HepG2 (cell line): ENCODE results near the gene RETN. TPM values are rescaled to one million over a fixed set of nuclear protein-coding genes. Genes with fewer than 3 reads are reported as not detected.

ENCODE experiments used
- ATAC-seq: fragments of 200-7000 bp; cut with Tn5 transposase; 3 replicates; pipeline ENCODE4 v1.9.1; 2020; ENCODE audit warnings: mild to moderate bottlenecking, moderate library complexity
- BruUV-seq: library from RNA; stranded (reverse); fragments of 400-500 nt; replicated peaks from 2 replicates; lab custom pipeline; 2021; lab: Mats Ljungman, UMichigan
- CTCF ChIA-PET: fragments of 300-600 bp; formaldehyde crosslinking; extraction: SDS; loops from one replicate; lab custom pipeline; 2021; ENCODE audit warnings: low total read pairs, inconsistent platforms, low intra/inter-chr PET ratio; lab: Yijun Ruan, JAX
- POLR2A ChIA-PET: fragments of 350-600 bp; sonication (Branson Sonifier 250); formaldehyde crosslinking; loops from one replicate; lab custom pipeline; 2020; ENCODE audit warnings: antibody characterized with exemption, inconsistent platforms; lab: Yijun Ruan, JAX
- DNase-seq: peaks from one replicate; pipeline ENCODE4 v3.0.0-alpha.2; 2015; ENCODE audit warnings: low spot score
- FAIRE-seq: peaks from 3 replicates; lab custom pipeline; 2011; peaks lifted over from hg19 to GRCh38; lab: Jason Lieb, UNC
- H2AFZ ChIP-seq: one replicate; pipeline ENCODE4 v1.6.1; 2011; ENCODE audit warnings: low read length, inconsistent platforms
- H3K27ac ChIP-seq: fragments of 300-600 bp; 3 replicates; pipeline ENCODE4 v1.8.0; 2011; ENCODE audit warnings: mixed run types, mild to moderate bottlenecking, mixed read lengths, low read length, inconsistent platforms; ENCODE audit not compliant: insufficient read depth; ENCODE audit errors: extremely low read length
- H3K27me3 ChIP-seq, 2 experiments: fragments of 200-600 bp in 1 of 2; 2 replicates in 1 of 2; 3 replicates in 1 of 2; pipeline versions ENCODE4 v1.6.0 to v1.8.0; 2011; ENCODE audit warnings: low read length in 2 of 2, mild to moderate bottlenecking in 2 of 2, moderate library complexity in 2 of 2, inconsistent platforms in 1 of 2; ENCODE audit not compliant: insufficient read depth in 2 of 2, control insufficient read depth in 1 of 2
- H3K36me3 ChIP-seq, 2 experiments: fragments of 200-600 bp in 1 of 2; replicated peaks in 1 of 2; 2 replicates in 1 of 2; 3 replicates in 1 of 2; pipeline versions ENCODE4 v1.5.1 to v1.8.0; 2011; ENCODE audit warnings: low read length in 2 of 2, inconsistent platforms in 1 of 2; ENCODE audit not compliant: insufficient read depth in 2 of 2, control insufficient read depth in 1 of 2
- H3K4me1 ChIP-seq: 2 replicates; pipeline ENCODE4 v1.5.1; 2012; ENCODE audit warnings: low read length, inconsistent platforms; ENCODE audit not compliant: insufficient read depth
- H3K4me2 ChIP-seq: 2 replicates; pipeline ENCODE4 v1.6.0; 2011; ENCODE audit warnings: low read depth, low read length, inconsistent platforms
- H3K4me3 ChIP-seq, 3 experiments: fragments of 200-600 bp in 1 of 3; sonication (generic), shearing (Covaris generic) in 1 of 3; replicated peaks in 1 of 3; 2 replicates each; pipeline ENCODE4 v1.5.1; 2011 to 2016; ENCODE audit warnings: low read length in 3 of 3, inconsistent platforms in 2 of 3, low read depth in 2 of 3, mild to moderate bottlenecking in 2 of 3, control low read depth in 1 of 3, mixed read lengths in 1 of 3; ENCODE audit not compliant: insufficient read depth in 1 of 3
- H3K79me2 ChIP-seq: one replicate; pipeline ENCODE4 v1.6.1; 2011; ENCODE audit warnings: low read length, inconsistent platforms; ENCODE audit not compliant: insufficient read depth
- H3K9ac ChIP-seq: 2 replicates; pipeline ENCODE4 v1.6.0; 2011; ENCODE audit warnings: mild to moderate bottlenecking, low read depth, low read length, inconsistent platforms; ENCODE audit not compliant: insufficient read depth
- H3K9me3 ChIP-seq: 2 replicates; pipeline ENCODE4 v1.5.1; 2012; ENCODE audit warnings: mild to moderate bottlenecking, low read length
- H4K20me1 ChIP-seq: 2 replicates; pipeline ENCODE4 v1.6.0; 2011; ENCODE audit warnings: inconsistent platforms, mild to moderate bottlenecking, low read length, moderate library complexity; ENCODE audit not compliant: insufficient read depth
- BHLHE40 ChIP-seq: IDR thresholded peaks from 2 replicates; pipeline ENCODE4 v1.6.1; 2011; ENCODE audit warnings: low read length, improper control_type of control experiment
- ELF3 ChIP-seq: IDR thresholded peaks from 2 replicates; pipeline ENCODE4 v1.6.1; 2016; ENCODE audit warnings: missing genetic modification reagents, missing compliant biosample characterization
- JARID2 ChIP-seq: sonication (generic); formaldehyde crosslinking; IDR thresholded peaks from 2 replicates; pipeline ENCODE4 v1.8.1; 2023; ENCODE audit warnings: missing genetic modification reagents, inconsistent platforms; ENCODE audit not compliant: insufficient replicate concordance
- JUN ChIP-seq: sonication (generic); formaldehyde crosslinking; IDR thresholded peaks from 2 replicates; pipeline ENCODE4 v1.4.0; 2020; ENCODE audit warnings: mild to moderate bottlenecking, missing genetic modification reagents
- MAFG ChIP-seq: sonication (generic); formaldehyde crosslinking; IDR thresholded peaks from 2 replicates; pipeline ENCODE4 v1.5.1; 2020; ENCODE audit warnings: mild to moderate bottlenecking, missing genetic modification reagents
- MTA3 ChIP-seq: sonication (generic); formaldehyde crosslinking; IDR thresholded peaks from 2 replicates; pipeline ENCODE4 v1.4.0; 2020; ENCODE audit warnings: missing genetic modification reagents
- MXI1 ChIP-seq: IDR thresholded peaks from 3 replicates; pipeline ENCODE4 v1.6.1; 2012; ENCODE audit warnings: low read depth, low read length, inconsistent platforms, borderline replicate concordance
- NR2F2 ChIP-seq: IDR thresholded peaks from 2 replicates; pipeline ENCODE4 v1.6.1; 2012; ENCODE audit warnings: low read depth, inconsistent platforms, borderline replicate concordance
- TGIF2 ChIP-seq: IDR thresholded peaks from 2 replicates; pipeline ENCODE4 v1.6.1; 2016; ENCODE audit warnings: control low read depth, missing compliant biosample characterization
- ZBTB3 ChIP-seq: sonication (generic); formaldehyde crosslinking; IDR thresholded peaks from 2 replicates; pipeline ENCODE4 v1.4.0; 2020; ENCODE audit warnings: low read depth, mild to moderate bottlenecking, moderate library complexity, missing genetic modification reagents, borderline replicate concordance
- ZGPAT ChIP-seq: IDR thresholded peaks from 2 replicates; pipeline ENCODE4 v1.6.1; 2016; ENCODE audit warnings: mild to moderate bottlenecking
- ZNF543 ChIP-seq: sonication (generic); formaldehyde crosslinking; IDR thresholded peaks from 2 replicates; pipeline ENCODE4 v1.4.0; 2020; ENCODE audit warnings: mild to moderate bottlenecking, missing genetic modification reagents
- WGBS: methylation state at CpG from one replicate; pipeline ENCODE4 v1.1.6; 2017; ENCODE audit warnings: low lambda C conversion rate; 5-methylcytosine and 5-hydroxymethylcytosine counted together
- in situ Hi-C: cut with HindIII; loops from 2 replicates; pipeline ENCODE4 v1.10.0; 2017; ENCODE audit warnings: low pct_unique_long_range_greater_than_20kb; ENCODE audit not compliant: extremely low pct_ligation_motif_present
- intact Hi-C: fragments of 100-400 bp; cut with micrococcal nuclease; formaldehyde crosslinking; loops from one replicate; pipeline ENCODE4 v1.10.0; 2022; ENCODE audit not compliant: unreplicated experiment
- polyA plus RNA-seq, 8 experiments: library from polyadenylated mRNA; depleted of rRNA in 3 of 8; stranded (reverse) in 7 of 8; unstranded in 1 of 8; fragments of >200 nt; fragmentation: Illumina TruSeq in 4 of 8; extraction: Trizol in 4 of 8; gene quantifications; 2 replicates each; pipeline versions ENCODE4 v1.2.1 to v1.2.3, GENCODE V29; 2011 to 2016; ENCODE audit warnings: low read depth in 4 of 8, missing spikeins in 1 of 8, mixed read lengths in 1 of 8; ENCODE audit not compliant: insufficient read depth in 1 of 8
- total RNA-seq, 5 experiments: library from RNA; depleted of rRNA; stranded (reverse); fragments of >200 nt; fragmentation: Illumina TruSeq; extraction: Trizol; gene quantifications; 2 replicates each; pipeline ENCODE4 v1.2.3, GENCODE V29; 2016; ENCODE audit warnings: low read depth in 1 of 5

Gene RETN
- total and polyA plus RNA-seq, 2 of the 13 experiments (the other 11 are each of a cell fraction or from before 2014, with no cell fraction given): not detected

GRCh38 chr19:7676854-7677253 lies 8.0 kb downstream of the RETN start, which contains the start of gene MCEMP1:
MCEMP1 (plus strand) TSS chr19:7677090; CDS start chr19:7677121, 31 bp downstream.
- Histone ChIP-seq H2AFZ (no peak within 1 kb of the TSS), H3K79me2 (peaks cover 5% of the 10 kb centered on the region), H3K36me3 (no peaks in the 10 kb centered on the region), H3K9me3 (no peaks in the 10 kb centered on the region), H3K27ac (no peak within 1 kb of the TSS), H3K4me3 (no peak within 1 kb of the TSS), H3K4me2 (no peak within 1 kb of the TSS), H3K9ac (no peak within 1 kb of the TSS), H3K27me3 (peaks cover 3 to 22% of the 10 kb centered on the region in 2 experiments; a peak in 2 of 5 replicates), H4K20me1 (no peaks in the 10 kb centered on the region), H3K4me1 (peaks cover 33% of the 10 kb centered on the region)
- DNase-seq (no peak), ATAC-seq (no peak), FAIRE-seq (no peak)
- intact Hi-C loops (no loop called here), in situ Hi-C loops (no loop called here)
- no peak for TF ChIP-seq MAFG (CRISPR knock-in tag)
- TF ChIP-seq TGIF2 (CRISPR knock-in tag): no peak
- TF ChIP-seq ELF3 (CRISPR knock-in tag): no peak
- no peak for TF ChIP-seq BHLHE40
- TF ChIP-seq MXI1: no peak
- TF ChIP-seq JARID2 (CRISPR knock-in tag): no peak
- TF ChIP-seq ZBTB3 (CRISPR knock-in tag): no peak
- TF ChIP-seq ZGPAT: no peak
- no peak for TF ChIP-seq MTA3 (CRISPR knock-in tag)
- no peak for TF ChIP-seq JUN (CRISPR knock-in tag)
- TF ChIP-seq ZNF543 (CRISPR knock-in tag): no peak
- no peak for TF ChIP-seq NR2F2
- WGBS: 16% methylated on average over 10 of the region's 10 CpGs
- BruUV-seq: no TSS peak
- POLR2A ChIA-PET: no interaction called here
- CTCF ChIA-PET: no interaction called here
